Fibroblast of skin of abdomen (primary cell): ENCODE data around the gene INSYN1.

Experiments used
- DNase-seq: peaks from one replicate; pipeline ENCODE4 v3.0.0-alpha.2; 2013

Gene INSYN1

GRCh38 chr15:73773428-73773827 is 20.3 kb upstream of the INSYN1 start:
- DNase-seq, result no peak

- DNase-seq, result no peak
Measured at GRCh38 chr15:73771385-73772045, 18.4 kb upstream of the INSYN1 start.

GRCh38 chr15:73770050-73770449 is 16.9 kb upstream of the INSYN1 start:
- DNase-seq, result no peak

- DNase-seq, result no peak
Measured at GRCh38 chr15:73767806-73768501, 14.8 kb upstream of the INSYN1 start.

- DNase-seq, result no peak
Measured at GRCh38 chr15:73766598-73766997, 13.4 kb upstream of the INSYN1 start.

- DNase-seq, result no peak
Measured at GRCh38 chr15:73765778-73766177, 12.6 kb upstream of the INSYN1 start.

- no peak for DNase-seq
Measured at GRCh38 chr15:73763931-73764330, 10.8 kb upstream of the INSYN1 start.

- DNase-seq, result no peak
Measured at GRCh38 chr15:73760330-73761329, 7.5 kb upstream of the INSYN1 start.

GRCh38 chr15:73758461-73758860 is 5.3 kb upstream of the INSYN1 start:
- DNase-seq, result no peak

- no peak for DNase-seq
Measured at GRCh38 chr15:73757571-73757970, 4.4 kb upstream of the INSYN1 start.

GRCh38 chr15:73756947-73757513 is 3.9 kb upstream of the INSYN1 start:
- DNase-seq, result no peak

GRCh38 chr15:73756390-73756789 is 3.2 kb upstream of the INSYN1 start:
- DNase-seq, result no peak

GRCh38 chr15:73755946-73756345 is 2.8 kb upstream of the INSYN1 start:
- DNase-seq, result no peak

GRCh38 chr15:73755481-73755880 is 2.3 kb upstream of the INSYN1 start:
- peak; percentile 6 for DNase-seq

- DNase-seq, result no peak
Measured at GRCh38 chr15:73754461-73754860, 1.3 kb upstream of the INSYN1 start.

GRCh38 chr15:73752806-73753193 is 351 bp downstream of the INSYN1 start:
- DNase-seq, result peak; percentile 10

GRCh38 chr15:73751899-73752805 is 999 bp downstream of the INSYN1 start:
- no peak for DNase-seq

GRCh38 chr15:73751511-73751898 is 1.6 kb downstream of the INSYN1 start:
- DNase-seq, result no peak

- DNase-seq, result no peak
Measured at GRCh38 chr15:73750951-73751350, 2.2 kb downstream of the INSYN1 start.

GRCh38 chr15:73750438-73750837 is 2.7 kb downstream of the INSYN1 start:
- no peak for DNase-seq

- no peak for DNase-seq
Measured at GRCh38 chr15:73749971-73750370, 3.2 kb downstream of the INSYN1 start.

- DNase-seq, result no peak
Measured at GRCh38 chr15:73749533-73749932, 3.6 kb downstream of the INSYN1 start.
